NOMO-1 (cell line): ENCODE results near the gene CACNB2.
A peak's percentile ranks its signal among the peaks of the same experiment; 100 is the strongest.

ENCODE experiments used
- DNase-seq, 2 experiments: peaks; one replicate each; lab custom pipeline; 2025; ENCODE audit not compliant: unreplicated experiment in 2 of 2; lab: John Stamatoyannopoulos, UW

CACNB2 gene

DNA sequence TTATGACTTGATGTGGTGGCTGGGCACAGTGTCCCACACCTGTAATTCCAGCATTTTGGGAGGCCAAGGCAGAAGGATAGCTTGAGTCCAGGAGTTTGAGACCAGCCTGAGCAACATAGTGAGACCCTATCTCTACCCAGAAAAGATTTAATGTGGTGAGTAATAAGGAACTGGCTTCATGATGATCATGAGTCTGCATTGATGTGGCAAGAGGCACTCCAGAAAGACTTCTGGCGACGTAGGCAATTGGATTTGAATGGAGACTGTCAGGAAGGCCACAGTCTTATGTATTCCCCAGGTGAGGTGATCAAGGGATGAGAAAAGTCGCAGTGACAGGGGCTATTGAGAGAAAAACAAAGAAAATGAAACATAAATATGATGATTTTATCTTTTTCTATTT, 138.0 kb downstream of the CACNB2 start:
- DNase-seq = peak; percentile 5 to 38

DNA sequence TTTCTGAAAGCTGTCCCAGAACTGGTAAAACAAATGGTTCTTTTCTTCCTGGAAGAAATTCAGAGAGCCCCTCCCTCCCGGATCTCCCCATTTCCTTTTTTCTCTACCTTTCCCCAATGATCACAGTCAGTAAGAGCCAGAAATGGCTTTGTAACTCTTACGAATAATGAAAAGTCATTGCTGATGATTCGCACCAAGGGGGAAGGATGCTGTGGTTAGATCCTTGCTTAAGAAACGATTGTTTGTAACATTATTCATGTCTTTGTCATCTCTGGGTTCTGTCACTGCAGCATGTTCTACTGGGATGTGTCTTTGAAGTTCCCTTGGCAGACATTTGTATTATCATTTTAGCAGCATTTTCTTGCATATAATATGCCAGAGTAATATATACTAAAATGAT, 138.9 kb downstream of the CACNB2 start:
- DNase-seq = peak; percentile 59 to 95

DNA sequence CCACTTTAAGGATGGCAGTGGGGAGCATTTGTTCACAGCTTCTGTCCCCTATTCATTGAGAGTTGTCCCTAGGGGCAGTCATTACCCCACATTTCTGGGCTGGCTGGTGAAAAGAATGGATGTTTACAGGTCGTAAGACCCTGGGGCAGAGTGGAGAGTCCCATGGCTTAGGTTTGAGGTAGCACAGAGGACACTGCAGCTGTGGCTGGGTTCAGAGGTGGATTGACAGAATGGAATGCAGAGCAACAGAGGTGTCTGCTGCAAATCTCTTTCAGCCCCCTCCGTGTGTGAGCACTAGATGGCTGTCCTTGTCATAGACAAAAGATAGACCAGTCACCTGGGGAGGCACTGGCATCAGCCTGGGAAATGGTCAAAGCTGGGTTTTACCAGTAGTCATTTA, 141.9 kb downstream of the CACNB2 start:
- DNase-seq = no peak

DNA sequence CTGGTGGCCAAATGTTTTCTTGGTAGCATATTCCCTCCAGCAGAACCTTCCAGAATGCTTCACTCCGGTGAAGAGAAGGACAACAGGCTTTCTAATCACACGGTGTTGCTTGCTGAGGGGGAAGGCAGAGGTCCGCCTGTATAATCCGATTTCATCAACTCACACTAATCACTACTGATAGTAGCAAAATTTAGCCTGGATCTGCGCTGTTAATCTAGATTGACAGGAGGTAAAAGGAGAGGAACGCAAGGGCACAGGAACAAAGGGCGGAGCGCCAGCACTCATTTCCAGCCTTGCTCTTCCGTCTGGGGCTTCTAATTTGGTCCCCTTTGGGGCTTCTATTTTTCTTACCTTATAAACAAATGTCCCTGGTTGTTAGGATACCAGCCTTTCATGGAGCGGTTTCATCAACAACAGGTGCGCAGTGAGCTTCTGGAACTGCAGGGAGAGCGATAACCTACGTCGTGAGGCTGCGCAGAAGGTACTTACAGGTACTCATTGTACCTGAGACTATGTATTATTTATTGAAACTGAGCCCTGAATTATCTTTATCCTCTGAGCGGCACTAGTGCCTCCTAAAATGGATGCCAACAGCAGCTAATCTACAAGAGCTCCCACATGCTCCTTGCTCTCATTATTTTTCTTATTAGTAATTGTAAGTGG, 150.6 kb downstream of the CACNB2 start:
- no peak for DNase-seq

DNA sequence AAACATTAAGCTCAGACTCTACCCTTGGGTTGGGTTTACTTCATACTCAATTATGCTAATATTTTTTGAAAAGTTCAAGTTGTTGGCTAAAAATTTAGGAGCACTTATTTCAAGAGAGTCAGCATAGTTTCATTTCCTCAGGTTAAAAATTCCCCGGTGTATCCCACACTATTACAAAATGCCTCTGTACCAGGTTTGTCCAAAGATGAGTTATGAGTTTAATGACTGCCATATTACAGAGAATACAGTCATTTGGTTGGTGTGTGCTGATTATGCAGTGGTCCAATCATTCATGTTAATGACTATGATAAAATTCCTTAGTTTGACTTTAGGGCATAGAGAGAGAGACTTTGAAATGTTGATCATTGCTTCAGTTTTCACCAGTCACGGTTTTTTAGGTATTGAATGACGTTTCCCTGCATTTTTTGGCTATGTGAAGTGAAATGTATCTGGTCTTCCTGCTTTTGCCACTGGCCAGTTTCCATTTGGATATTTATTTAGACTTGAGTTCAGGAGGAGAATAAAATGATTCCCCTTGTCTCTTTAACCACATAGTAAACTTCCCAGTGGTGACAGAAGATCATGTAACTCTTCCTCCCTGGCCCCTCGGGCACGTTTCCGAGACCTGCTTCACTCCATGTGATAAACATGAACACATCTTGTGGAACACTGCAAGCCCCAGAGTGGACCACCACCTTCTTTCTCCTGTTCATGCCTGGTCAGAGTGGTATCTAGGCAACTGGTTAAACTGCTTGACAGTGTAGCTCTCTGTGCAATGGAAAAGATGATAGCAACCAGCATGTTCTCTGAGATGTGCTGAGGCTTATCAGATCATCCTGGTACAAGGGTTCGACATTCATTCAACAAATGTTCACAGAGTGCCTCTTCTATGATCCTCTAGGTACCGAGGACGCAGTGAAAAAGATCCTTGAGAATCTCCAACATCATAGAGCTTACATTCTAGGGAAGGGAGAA, 153.6 kb downstream of the CACNB2 start:
- DNase-seq = peak; percentile 40 to 71

DNA sequence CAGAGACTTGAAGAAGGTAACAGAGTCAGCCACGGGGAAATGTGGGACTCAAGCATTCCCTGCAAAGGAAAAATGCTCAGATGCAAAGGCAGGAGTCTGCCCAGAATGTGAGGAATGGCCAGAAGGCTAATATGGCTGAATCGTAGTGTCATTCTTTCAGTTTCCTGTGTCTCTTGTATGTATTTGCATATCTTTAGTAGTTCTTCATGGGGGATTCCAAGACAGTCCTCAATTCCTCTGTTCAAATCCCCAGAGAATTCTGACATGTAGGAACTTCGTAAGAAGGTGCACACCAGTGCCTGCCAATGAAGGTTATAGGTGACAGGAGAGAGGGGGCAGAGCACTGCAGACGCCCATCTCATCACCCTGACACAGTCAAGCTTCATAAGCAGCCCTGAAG, 154.4 kb downstream of the CACNB2 start:
- DNase-seq = no peak

DNA sequence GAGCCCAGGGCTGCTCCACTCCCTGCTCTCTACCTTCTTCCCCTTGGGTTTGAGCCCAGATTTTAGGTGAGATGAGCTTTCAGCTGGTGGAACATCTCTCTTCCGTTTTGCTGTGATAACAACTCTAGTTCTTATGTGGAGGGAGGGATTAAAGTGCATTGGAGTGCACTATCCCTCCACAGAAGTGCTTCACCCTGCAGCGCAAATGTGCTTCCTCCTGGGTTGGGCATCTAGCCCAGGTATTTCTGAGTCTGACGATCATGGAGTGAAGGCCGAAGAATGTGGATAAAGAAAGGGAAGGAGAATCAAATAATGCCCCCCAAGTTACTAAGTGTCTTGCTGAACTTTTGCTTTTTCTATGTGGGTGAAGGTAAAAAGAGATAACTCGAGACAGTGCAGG, 157.4 kb downstream of the CACNB2 start:
- no peak for DNase-seq

DNA sequence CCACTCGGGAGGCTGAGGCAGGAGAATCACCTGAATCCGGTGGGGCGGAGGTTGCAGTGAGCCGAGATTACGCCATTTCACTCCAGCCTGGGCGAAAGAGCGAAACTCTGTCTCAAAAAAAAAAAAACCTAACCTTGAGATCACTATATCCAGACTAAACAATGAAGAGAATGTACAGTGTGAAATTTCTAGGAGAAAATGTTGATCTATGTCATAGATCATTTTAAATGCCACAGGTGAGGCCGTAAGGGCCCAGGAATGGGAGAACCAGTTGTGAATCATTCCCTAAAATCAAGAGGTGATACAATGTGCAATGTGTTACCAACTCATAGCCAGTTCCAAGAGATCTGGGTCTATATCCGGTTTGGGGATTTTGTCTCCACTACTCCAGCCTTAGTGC, 158.0 kb downstream of the CACNB2 start:
- no peak for DNase-seq

DNA sequence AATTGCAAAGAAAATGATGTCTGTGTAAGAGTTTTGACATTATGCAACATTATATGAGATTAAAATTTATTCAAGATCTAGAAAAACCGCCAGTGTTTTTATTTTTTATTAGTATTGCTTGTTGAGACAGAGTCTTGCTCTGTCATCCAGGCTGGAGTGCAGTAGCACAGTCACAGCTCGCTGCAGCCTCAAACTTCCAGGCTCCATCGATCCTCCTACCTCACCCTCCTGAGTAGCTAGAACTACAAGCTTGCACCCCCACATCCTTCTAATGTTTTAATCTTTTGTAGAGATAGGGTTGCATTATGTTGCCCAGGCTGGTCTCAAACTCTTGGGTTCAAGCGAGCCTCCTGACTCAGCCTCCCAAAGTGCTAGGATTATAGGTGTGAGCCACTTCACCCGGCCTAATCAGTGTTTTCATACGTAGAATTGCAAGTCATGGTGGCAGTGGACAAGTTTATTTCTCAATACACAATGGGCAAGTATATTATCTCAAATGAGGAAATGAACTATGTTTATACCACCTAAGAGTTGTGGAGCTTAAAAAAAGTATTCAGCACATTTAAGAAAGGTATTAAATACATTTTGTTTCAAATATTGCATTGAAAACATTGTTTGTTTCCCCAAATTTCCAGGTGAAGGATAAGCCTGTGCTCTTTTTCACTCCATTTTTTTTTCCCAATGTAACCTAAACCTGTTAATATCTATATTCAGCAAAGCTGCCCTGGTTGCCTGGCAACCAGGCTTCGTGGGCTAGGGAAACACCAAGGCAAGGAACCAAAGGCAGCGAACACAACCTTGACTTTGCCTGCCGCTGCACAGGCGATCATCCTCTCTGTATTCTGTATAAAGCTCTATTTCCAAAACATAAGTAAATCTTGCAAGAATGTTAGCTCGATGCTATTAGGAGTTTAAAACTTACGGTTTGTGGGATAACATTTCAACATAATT, 163.9 kb downstream of the CACNB2 start:
- DNase-seq = peak; percentile 77 to 92

DNA sequence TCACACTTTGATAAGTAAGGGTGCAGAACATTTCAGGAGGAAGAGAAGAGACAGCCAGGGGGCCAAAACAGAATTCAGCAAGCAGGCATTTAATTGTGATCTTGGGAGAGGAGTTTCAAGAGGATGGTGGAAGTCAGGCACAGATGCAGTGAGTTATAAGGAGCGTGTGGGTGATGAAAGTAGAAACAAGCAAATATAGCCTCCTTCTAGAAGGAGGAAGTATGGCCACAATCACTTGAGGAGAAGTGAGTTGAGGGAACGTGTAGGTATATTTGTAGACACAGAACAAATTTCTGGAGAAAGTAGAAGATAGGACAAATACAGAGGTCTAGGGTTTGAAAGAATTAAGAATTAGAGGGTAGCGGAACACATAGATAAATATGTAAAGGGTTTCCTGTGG, 165.8 kb downstream of the CACNB2 start:
- DNase-seq = peak; percentile 45 to 73

DNA sequence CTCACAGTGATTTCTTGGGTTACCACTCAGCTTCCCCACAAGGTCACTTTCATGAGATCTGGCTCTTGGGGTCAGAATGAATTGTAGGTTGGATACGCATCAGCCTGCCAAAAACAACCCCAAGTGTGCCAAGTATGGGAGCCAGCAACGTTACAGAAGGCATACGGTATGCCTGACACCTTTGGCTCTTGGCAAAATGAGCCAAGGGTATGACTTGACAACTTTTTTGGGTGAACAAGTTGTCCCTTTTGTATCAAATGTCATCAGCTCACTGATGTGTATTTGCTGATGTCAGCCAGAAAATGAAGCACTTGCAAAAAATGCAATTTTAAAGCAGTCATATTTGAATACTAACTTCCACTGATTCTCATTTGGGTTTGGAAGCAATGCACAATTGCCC, 168.4 kb downstream of the CACNB2 start:
- no peak for DNase-seq

DNA sequence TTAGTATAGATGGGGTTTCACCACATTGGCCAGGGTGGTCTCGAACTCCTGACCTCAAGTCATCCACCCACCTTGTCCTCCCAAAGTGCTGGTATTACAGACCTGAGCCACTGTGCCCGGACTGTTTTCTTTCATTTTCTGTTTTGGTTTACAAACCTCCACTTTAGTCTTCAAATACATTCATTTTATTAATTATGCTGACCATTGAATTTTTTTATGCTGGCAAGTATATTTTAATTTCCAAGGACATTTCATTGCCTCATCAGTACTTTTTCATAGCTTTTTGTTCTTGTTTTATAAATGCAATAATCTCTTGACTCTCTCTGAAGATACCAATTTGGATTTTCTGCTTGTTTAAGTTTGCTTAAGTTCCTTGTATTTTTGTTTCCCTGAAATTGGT, 170.5 kb downstream of the CACNB2 start:
- DNase-seq = no peak

DNA sequence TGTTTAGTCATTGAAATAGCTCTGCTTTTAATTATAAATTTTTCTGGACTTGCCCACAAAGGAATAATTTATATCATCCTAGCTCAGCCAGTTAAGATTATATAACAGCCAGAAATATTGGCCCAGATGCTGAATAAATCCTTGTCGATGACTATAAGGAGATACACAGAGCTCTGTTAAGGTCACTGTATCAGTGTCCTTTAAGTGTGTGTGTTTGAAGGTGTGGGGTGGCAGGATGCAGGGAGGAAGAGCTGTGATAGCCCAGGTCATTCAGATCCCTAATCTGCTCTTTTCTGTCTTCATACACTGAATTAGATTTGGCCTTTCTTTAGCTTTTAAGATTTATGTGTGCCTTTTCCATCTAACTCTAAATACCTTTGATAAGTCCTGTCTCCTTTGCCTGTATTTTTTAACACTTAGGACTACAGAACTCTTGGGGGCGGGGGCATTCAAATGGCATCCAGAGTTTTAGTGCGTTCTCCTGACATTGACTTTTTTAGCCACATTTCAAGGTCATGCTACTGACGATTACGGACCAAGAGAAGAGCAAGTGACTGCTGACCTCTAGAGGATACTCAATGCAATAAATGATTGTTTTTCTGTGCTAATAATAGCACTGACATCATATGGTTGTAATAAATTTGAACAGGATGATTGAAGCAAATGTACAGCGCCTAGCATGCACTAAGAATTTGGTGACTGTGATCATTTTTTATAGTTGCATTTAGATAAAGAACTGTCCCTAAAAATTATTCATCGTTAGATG, 172.3 kb downstream of the CACNB2 start:
- peak; percentile 47 to 81 for DNase-seq

DNA sequence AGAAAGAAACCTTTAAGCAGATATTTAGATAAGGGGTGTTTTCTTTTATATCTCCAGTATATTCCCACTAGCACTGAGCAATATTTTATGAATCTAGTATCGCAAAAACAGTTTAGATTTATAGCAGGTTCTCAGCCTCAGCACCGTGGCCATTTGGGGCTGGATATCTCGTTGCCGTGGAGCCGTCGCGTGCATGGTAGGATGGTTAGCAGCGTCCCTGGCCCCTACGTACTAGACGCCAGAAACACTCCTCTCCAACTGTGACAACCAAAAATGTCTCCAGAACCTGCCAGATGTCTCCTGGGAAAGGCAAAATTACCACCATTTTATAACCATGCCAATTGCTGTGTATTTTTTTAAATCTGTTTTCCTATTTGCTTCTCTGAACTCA, 172.9 kb downstream of the CACNB2 start:
- no peak for DNase-seq

DNA sequence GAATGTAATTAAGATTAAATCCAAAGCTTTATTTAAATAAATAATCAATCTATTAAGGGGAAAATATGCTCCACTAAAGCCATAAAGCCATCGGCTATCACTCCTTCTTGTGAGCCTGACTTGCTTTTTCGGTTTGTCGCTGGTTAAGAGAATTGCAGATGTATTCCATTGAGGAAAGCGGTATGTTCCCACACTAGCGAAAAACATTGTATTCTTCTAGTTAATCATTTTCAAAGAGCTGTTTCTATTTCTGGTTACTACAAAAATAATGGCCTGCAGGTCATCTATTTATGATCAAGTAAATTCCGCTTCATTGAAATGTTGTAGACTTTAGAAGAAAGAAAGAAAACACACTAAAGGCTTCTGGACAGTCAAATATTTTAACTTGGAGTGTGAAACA, 173.4 kb downstream of the CACNB2 start:
- DNase-seq = no peak

DNA sequence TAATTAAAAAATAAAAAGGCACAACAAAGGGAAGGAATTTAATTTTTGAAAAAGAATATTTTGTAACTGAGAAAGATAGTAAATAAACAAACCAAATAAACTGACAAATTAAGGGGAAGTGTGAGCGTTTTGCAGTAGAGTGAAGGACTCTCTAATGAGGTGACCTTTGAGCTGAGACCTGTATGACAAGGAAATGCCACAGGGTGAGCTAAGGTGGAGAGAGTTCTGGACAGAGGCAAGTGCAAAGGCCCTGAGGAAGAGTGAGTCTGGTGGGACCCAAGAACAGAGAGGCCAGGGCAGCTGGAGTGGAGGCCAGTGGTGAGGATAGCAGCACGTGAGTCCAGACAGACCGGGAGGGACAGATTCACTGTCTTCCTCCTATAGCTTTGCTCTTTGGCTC, 179.4 kb downstream of the CACNB2 start:
- no peak for DNase-seq

DNA sequence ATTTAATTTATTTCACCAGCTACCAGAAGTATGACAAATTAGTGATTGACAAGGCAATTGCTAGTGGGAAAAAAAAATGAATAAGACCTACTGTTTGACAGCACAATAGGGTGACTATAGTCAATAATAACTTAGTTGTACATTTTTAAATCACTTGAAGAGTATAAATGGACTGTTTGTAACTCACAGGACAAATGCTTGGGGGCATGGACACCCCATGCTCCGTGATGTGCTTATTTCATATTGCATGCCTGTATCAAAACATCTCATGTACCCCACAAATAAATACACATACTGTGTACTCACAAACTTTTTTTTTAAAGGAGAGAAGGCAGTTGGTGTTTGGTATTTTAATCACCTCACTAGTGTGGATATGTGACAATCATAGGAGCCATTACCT, 181.1 kb downstream of the CACNB2 start:
- DNase-seq = no peak

DNA sequence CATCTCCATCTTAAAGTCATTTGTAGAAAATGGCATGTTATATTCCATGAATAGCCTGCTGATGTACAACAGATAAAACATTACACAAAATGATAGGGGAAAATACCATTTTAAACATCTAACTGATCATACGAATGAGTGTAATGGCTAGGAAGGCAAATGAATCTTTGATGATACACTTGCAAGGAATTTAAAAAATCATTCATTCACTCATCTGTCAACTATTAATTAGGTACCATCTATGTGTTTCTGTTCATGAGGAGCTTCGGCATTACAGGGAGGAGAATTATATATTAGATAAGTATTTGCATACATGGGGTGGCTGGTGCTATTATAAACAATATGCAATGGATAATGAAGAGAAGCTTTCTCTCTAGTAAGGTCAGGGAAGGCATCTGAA, 183.7 kb downstream of the CACNB2 start:
- no peak for DNase-seq

DNA sequence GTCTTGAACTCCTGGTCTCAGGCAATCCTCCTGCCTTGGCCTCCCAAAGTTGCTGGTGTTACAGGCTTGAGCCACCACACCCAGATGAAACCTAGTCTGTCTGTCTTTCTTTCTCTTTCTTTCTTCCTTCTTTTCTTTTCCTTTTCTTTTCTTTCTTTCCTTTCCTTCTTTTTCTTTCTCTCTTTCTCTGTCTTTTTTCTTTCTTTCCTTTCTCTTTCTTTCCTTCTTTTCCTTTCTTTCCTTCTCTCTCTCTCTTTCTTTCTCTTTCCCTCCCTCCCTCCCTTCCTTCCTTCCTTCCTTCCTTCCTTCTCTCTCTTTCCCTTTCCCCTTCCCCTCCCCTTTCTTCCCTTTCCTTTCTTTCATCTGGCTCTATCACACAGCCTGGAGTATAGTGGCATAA, 185.2 kb downstream of the CACNB2 start:
- no peak for DNase-seq

DNA sequence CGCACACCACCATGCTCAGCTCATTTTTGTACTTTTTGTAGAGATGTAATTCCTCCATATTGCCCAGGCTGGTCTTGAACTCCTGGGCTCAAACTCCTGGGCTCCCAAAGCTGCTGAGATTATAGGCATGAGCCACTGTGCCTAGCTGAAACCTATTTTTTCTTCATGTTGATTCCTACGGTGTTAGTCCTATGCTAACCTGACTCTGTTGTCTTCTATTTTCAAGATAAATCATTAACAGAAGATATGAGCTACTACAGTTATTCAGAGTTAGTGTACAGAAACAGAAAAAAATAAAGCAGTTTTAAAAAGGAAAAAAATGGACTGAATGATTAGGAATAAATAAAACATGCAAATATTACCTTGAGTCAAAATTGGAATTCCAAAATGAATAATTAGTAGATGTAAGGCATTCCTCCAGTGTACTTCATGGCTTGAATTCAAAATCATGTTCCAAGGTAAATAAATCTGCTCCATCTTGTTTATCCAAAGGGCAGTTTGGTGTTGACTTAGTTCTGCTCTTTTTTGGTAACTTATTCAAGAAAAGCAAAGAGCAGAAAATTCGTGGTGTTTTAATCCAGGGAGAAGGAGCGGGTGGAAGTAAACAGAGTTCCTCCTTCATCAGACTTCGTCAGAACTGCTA, 185.8 kb downstream of the CACNB2 start:
- no peak for DNase-seq
